Erythroblast (primary cell): ENCODE data around the gene WRNIP1.

ENCODE experiments used
- GATA1 ChIP-seq: IDR thresholded peaks from 2 replicates; pipeline ENCODE4 v1.6.1; 2011; ENCODE audit warnings: low read depth, mild to moderate bottlenecking, control low read depth, low read length, moderate library complexity
- POLR2A ChIP-seq: IDR thresholded peaks from 2 replicates; pipeline ENCODE4 v1.6.1; 2011; ENCODE audit warnings: mild to moderate bottlenecking, low read length

- TF ChIP-seq POLR2A (no peak), GATA1 (no peak)
These were observed 1.8 kb upstream of the WRNIP1 start for GRCh38 chr6:2763345-2763841.
